Esophagus (tissue), 2 donors: ENCODE data around the gene RNF115. TPM values are rescaled to one million over a fixed set of nuclear protein-coding genes. Genes with fewer than 3 reads are reported as not detected.

Experiments used
- H3K27ac ChIP-seq, 2 donors: one replicate each; pipeline ENCODE4 v1.5.1; 2013; ENCODE audit warnings: low read depth in 2 of 2, mild to moderate bottlenecking in 2 of 2, inconsistent platforms in 1 of 2, low read length in 1 of 2, moderate library complexity in 1 of 2
- H3K27me3 ChIP-seq, 2 donors: one replicate each; pipeline ENCODE4 v1.6.1; 2013; ENCODE audit warnings: low read length in 2 of 2, control low read depth in 1 of 2, mild to moderate bottlenecking in 1 of 2; ENCODE audit not compliant: insufficient read depth in 2 of 2, control insufficient read depth in 1 of 2
- H3K36me3 ChIP-seq, 2 donors: one replicate each; pipeline ENCODE4 v1.6.1; 2013; ENCODE audit warnings: low read length in 1 of 2; ENCODE audit not compliant: control insufficient read depth in 2 of 2, insufficient read depth in 2 of 2
- H3K4me1 ChIP-seq, 2 donors: one replicate each; pipeline ENCODE4 v1.6.1; 2013; ENCODE audit warnings: low read length in 1 of 2; ENCODE audit not compliant: control insufficient read depth in 2 of 2, insufficient read depth in 2 of 2
- H3K4me3 ChIP-seq, 2 donors: one replicate each; pipeline ENCODE4 v1.5.1; 2013; ENCODE audit warnings: low read length in 2 of 2, mild to moderate bottlenecking in 2 of 2, low read depth in 1 of 2, moderate library complexity in 1 of 2
- H3K9me3 ChIP-seq, 2 donors: one replicate each; pipeline ENCODE4 v1.6.1; 2013; ENCODE audit warnings: mild to moderate bottlenecking in 2 of 2, low read depth in 1 of 2, low read length in 1 of 2, moderate library complexity in 1 of 2; ENCODE audit not compliant: control insufficient read depth in 2 of 2, insufficient read depth in 1 of 2
- WGBS, 2 donors: extraction: QIAGEN DNeasy Blood & Tissue Kit; methylation state at CpG; one replicate each; pipeline ENCODE4 v1.1.7; 2013; 5-methylcytosine and 5-hydroxymethylcytosine counted together
- polyA plus RNA-seq, 2 donors: library from polyadenylated mRNA; stranded (reverse); fragments of 200-250 nt; gene quantifications; one replicate each; pipeline ENCODE4 v1.2.3, GENCODE V29; 2013
- donor health status: healthy with polysubstance abuse.
- donor health status: Bipolar disorder and iron deficiency.

Gene RNF115
- polyA plus RNA-seq, 2 donors: 3.4 to 4.8 TPM

- no peak overlapping the region for H3K4me3 ChIP-seq
- no peaks in the 10 kb centered on the region for H3K36me3 ChIP-seq
- WGBS, 2 donors: 43 to 46% methylated on average over 5 of the region's 5 CpGs
- peaks cover 0 to 4% of the 10 kb centered on the region in 2 donors for H3K4me1 ChIP-seq
- no peaks in the 10 kb centered on the region for H3K9me3 ChIP-seq
- H3K27me3 ChIP-seq: no peaks in the 10 kb centered on the region
- H3K27ac ChIP-seq: peak overlapping the region in 1 of 2 donors; percentile 37
Measured at GRCh38 chr1:145690587-145691558, 133.0 kb downstream of the RNF115 start.

- WGBS, 2 donors: 92 to 93% methylated on average over 6 of the region's 6 CpGs
- peak overlapping the region in 1 of 2 donors; percentile 15 for H3K27ac ChIP-seq
- H3K9me3 ChIP-seq: no peaks in the 10 kb centered on the region
- peaks cover 0 to 4% of the 10 kb centered on the region in 2 donors for H3K4me1 ChIP-seq
- no peak overlapping the region for H3K4me3 ChIP-seq
- H3K36me3 ChIP-seq: no peaks in the 10 kb centered on the region
- H3K27me3 ChIP-seq: no peaks in the 10 kb centered on the region
Measured at GRCh38 chr1:145689922-145690321, 134.0 kb downstream of the RNF115 start.

GRCh38 chr1:145688924-145689323, 135.0 kb downstream of the RNF115 start:
- H3K9me3 ChIP-seq: no peaks in the 10 kb centered on the region
- no peak overlapping the region for H3K27ac ChIP-seq
- no peaks in the 10 kb centered on the region for H3K27me3 ChIP-seq
- WGBS, 2 donors: 93 to 96% methylated on average over 6 of the region's 6 CpGs
- H3K4me1 ChIP-seq: peaks cover 0 to 4% of the 10 kb centered on the region in 2 donors
- H3K4me3 ChIP-seq: no peak overlapping the region
- H3K36me3 ChIP-seq: no peaks in the 10 kb centered on the region

Other genes starting within 250 kb of the RNF115 start
- 1 to 10 TPM; 9.5 to 9.7 TPM for gene GPR89A, start 216.1 kb downstream of the RNF115 start, polyA plus RNA-seq
- under 1 TPM; 0.04 to 0.05 TPM for gene PDZK1, start 116.7 kb downstream of the RNF115 start, polyA plus RNA-seq
- under 1 TPM; 0.05 to 0.71 TPM for gene CD160, start 104.6 kb downstream of the RNF115 start, polyA plus RNA-seq
- 10 to 100 TPM in 1 of 2 donors, 1 to 10 TPM in 1; 9.0 to 15.1 TPM for gene POLR3C, start 105 bp upstream of the RNF115 start, polyA plus RNA-seq
- 1 to 10 TPM; 1.5 to 2.2 TPM for gene NUDT17, start 21.5 kb upstream of the RNF115 start, polyA plus RNA-seq
- 10 to 100 TPM; 29.8 to 43.6 TPM for gene PIAS3, start 35.0 kb upstream of the RNF115 start, polyA plus RNA-seq
- 10 to 100 TPM; 13.9 to 17.0 TPM for gene ANKRD35, start 61.8 kb upstream of the RNF115 start, polyA plus RNA-seq
- gene ITGA10, start 86.0 kb upstream of the RNF115 start, polyA plus RNA-seq: 1 to 10 TPM; 1.5 to 1.9 TPM
- 10 to 100 TPM; 19.3 to 26.4 TPM for gene PEX11B, start 94.6 kb upstream of the RNF115 start, polyA plus RNA-seq
- 100 to 1,000 TPM; 144 to 250 TPM for gene RBM8A, start 103.4 kb upstream of the RNF115 start, polyA plus RNA-seq
- gene LIX1L, start 133.9 kb upstream of the RNF115 start, polyA plus RNA-seq: 1 to 10 TPM; 2.1 to 2.9 TPM
- under 1 TPM; 0.27 to 0.47 TPM for gene ANKRD34A, start 140.5 kb upstream of the RNF115 start, polyA plus RNA-seq
- gene POLR3GL, start 140.6 kb upstream of the RNF115 start, polyA plus RNA-seq: 10 to 100 TPM; 12.8 to 13.7 TPM
- 100 to 1,000 TPM in 1 of 2 donors, 10 to 100 TPM in 1; 77.5 to 235 TPM for gene TXNIP, start 172.5 kb upstream of the RNF115 start, polyA plus RNA-seq
- not detected for gene HJV, start 197.6 kb upstream of the RNF115 start, polyA plus RNA-seq